ENCODE data around the gene P3H2. TPM values are rescaled to one million over a fixed set of nuclear protein-coding genes. Genes with fewer than 3 reads are reported as not detected.

Gene P3H2
- total RNA-seq, 1 experiment from 2014 or later = 0.76 TPM

GRCh38 chr3:190092250-190092649, 28.4 kb downstream of the P3H2 start:
- no peak overlapping the region for H3K4me2 ChIP-seq (ENCODE audit: low read length)
- no peaks in the 10 kb centered on the region for H4K20me1 ChIP-seq (ENCODE audit: insufficient read depth)
- ATAC-seq (no peak), DNase-seq (ENCODE audit: low read depth, low spot score) (no peak)
- intact Hi-C loops (cut with micrococcal nuclease) = no loop called here
- ChIA-PET CTCF (no interaction called here), POLR2A (no interaction called here), RAD21 (ENCODE audit: low non-redundant PET in 1 of 2, low total read pairs in 2 of 2, uncharacterized antibody in 2 of 2, unreplicated experiment in 2 of 2) (no interaction called here)
- no peaks in the 10 kb centered on the region for H3K79me2 ChIP-seq (ENCODE audit: insufficient read depth, low read length)
- H3K9me2 ChIP-seq (ENCODE audit: insufficient read depth) = no peaks in the 10 kb centered on the region
- no peak overlapping the region for H3K4me3 ChIP-seq (replicated peaks in 1 of 2; ENCODE audit: low read depth in 1 of 2, low read length in 2 of 2)
- no peaks in the 10 kb centered on the region for H3K4me1 ChIP-seq (ENCODE audit: control insufficient read depth in 1 of 2, insufficient read depth in 2 of 2, low read length in 2 of 2)
- H3K9me3 ChIP-seq (ENCODE audit: control insufficient read depth in 1 of 2, insufficient read depth in 1 of 2, low read depth in 1 of 2, low read length in 2 of 2) = no peaks in the 10 kb centered on the region
- BruUV-seq (replicated peaks) = no TSS peak
- TF ChIP-seq ZBTB33 (IDR thresholded peaks at IDR 0.05; ENCODE audit: extremely low read depth, insufficient replicate concordance, low read length) = no peak
- no peak for TF ChIP-seq FOSL1 (IDR thresholded peaks at IDR 0.05; ENCODE audit: low read depth)
- TF ChIP-seq EGR1 (IDR thresholded peaks at IDR 0.05; ENCODE audit: low read depth) = no peak
- no peak for TF ChIP-seq POLR2A (IDR thresholded peaks at IDR 0.05; ENCODE audit: borderline replicate concordance, extremely low read depth, insufficient read depth, insufficient read length)
- TF ChIP-seq MAX (IDR thresholded peaks at IDR 0.05) = no peak
- no peaks in the 10 kb centered on the region for H3K27me3 ChIP-seq (ENCODE audit: insufficient read depth, low read length)
- H3K36me3 ChIP-seq (ENCODE audit: control insufficient read depth in 1 of 2, insufficient read depth in 2 of 2, low read length in 2 of 2) = no peaks in the 10 kb centered on the region
- H3K9ac ChIP-seq (ENCODE audit: low read length) = no peak overlapping the region
- no peak overlapping the region for H3K27ac ChIP-seq (ENCODE audit: low read depth, low read length)
- no peak overlapping the region for H2AFZ ChIP-seq (ENCODE audit: low read depth, low read length, poor library complexity, severe bottlenecking)

DNA sequence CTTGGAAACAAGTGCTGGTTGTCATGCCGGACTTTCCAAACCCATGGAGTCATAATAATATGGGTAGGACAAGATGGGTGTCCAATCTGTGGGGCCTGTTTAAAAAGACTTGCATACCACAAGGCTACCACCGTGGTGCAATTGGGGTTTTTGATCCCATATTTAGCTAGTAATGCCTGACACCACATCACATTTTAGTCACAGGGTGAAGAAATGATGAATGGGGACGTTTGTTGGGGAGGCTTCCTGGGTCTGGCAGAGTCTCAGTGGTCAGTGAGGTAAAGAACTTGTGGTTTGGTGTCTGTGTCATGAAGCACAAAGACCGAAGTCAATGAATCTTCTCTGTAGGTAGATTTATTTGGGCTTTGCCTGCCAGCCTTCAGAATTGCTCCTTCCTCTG, 31.0 kb downstream of the P3H2 start:
- H3K9ac ChIP-seq (ENCODE audit: low read length) = no peak overlapping the region
- H3K27ac ChIP-seq (ENCODE audit: low read depth, low read length) = no peak overlapping the region
- BruUV-seq (replicated peaks) = no TSS peak
- DNase-seq (ENCODE audit: low read depth, low spot score) (no peak), ATAC-seq (no peak)
- ChIA-PET POLR2A (no interaction called here), RAD21 (ENCODE audit: low non-redundant PET in 1 of 2, low total read pairs in 2 of 2, uncharacterized antibody in 2 of 2, unreplicated experiment in 2 of 2) (no interaction called here), CTCF (no interaction called here)
- no peak overlapping the region for H3K4me2 ChIP-seq (ENCODE audit: low read length)
- no peaks in the 10 kb centered on the region for H3K9me2 ChIP-seq (ENCODE audit: insufficient read depth)
- intact Hi-C loops (cut with micrococcal nuclease) = no loop called here
- H3K79me2 ChIP-seq (ENCODE audit: insufficient read depth, low read length) = no peaks in the 10 kb centered on the region
- H4K20me1 ChIP-seq (ENCODE audit: insufficient read depth) = no peaks in the 10 kb centered on the region
- H3K9me3 ChIP-seq (ENCODE audit: control insufficient read depth in 1 of 2, insufficient read depth in 1 of 2, low read depth in 1 of 2, low read length in 2 of 2) = no peaks in the 10 kb centered on the region
- H3K36me3 ChIP-seq (ENCODE audit: control insufficient read depth in 1 of 2, insufficient read depth in 2 of 2, low read length in 2 of 2) = no peaks in the 10 kb centered on the region
- no peaks in the 10 kb centered on the region for H3K27me3 ChIP-seq (ENCODE audit: insufficient read depth, low read length)
- no peak overlapping the region for H2AFZ ChIP-seq (ENCODE audit: low read depth, low read length, poor library complexity, severe bottlenecking)
- no peak overlapping the region for H3K4me3 ChIP-seq (replicated peaks in 1 of 2; ENCODE audit: low read depth in 1 of 2, low read length in 2 of 2)
- H3K4me1 ChIP-seq (ENCODE audit: control insufficient read depth in 1 of 2, insufficient read depth in 2 of 2, low read length in 2 of 2) = no peaks in the 10 kb centered on the region
- TF ChIP-seq ZNF274 (IDR thresholded peaks at IDR 0.05; ENCODE audit: low read depth, low read length) (no peak), ZBTB33 (IDR thresholded peaks at IDR 0.05; ENCODE audit: extremely low read depth, insufficient replicate concordance, low read length) (no peak), ELF1 (IDR thresholded peaks at IDR 0.05; ENCODE audit: borderline replicate concordance, low read depth) (no peak), CEBPB (IDR thresholded peaks at IDR 0.05; ENCODE audit: low read depth) (no peak), RAD21 (IDR thresholded peaks at IDR 0.05; ENCODE audit: low read depth) (no peak), TCF7L2 (IDR thresholded peaks at IDR 0.05; ENCODE audit: borderline replicate concordance, extremely low read depth, insufficient read depth, insufficient read length) (no peak), POLR2A (IDR thresholded peaks at IDR 0.05; ENCODE audit: borderline replicate concordance, extremely low read depth, insufficient read depth, insufficient read length) (no peak), EGR1 (IDR thresholded peaks at IDR 0.05; ENCODE audit: low read depth) (no peak), CTCF (IDR thresholded peaks at IDR 0.05 in 2 of 3, conservative IDR thresholded peaks at IDR 0.05 in 1 of 3; ENCODE audit: borderline replicate concordance in 1 of 3, insufficient read depth in 1 of 3, low read depth in 2 of 3, low read length in 2 of 3) (no peak), SIN3A (IDR thresholded peaks at IDR 0.05; ENCODE audit: low read depth) (no peak), MAX (IDR thresholded peaks at IDR 0.05) (no peak)
- TF ChIP-seq, protein P1, sequence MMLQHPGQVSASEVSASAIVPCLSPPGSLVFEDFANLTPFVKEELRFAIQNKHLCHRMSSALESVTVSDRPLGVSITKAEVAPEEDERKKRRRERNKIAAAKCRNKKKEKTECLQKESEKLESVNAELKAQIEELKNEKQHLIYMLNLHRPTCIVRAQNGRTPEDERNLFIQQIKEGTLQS (IDR thresholded peaks at IDR 0.05) = no peak

Data from HCT116 (cell line).